HepG2 (cell line): ENCODE data around the gene CAMSAP2. TPM values are rescaled to one million over a fixed set of nuclear protein-coding genes. Genes with fewer than 3 reads are reported as not detected.
A peak's percentile ranks its signal among the peaks of the same experiment; 100 is the strongest.

Source experiments
- CBFB ChIP-seq: sonication (generic); formaldehyde crosslinking; IDR thresholded peaks from 2 replicates; pipeline ENCODE4 v1.4.0; 2020; ENCODE audit warnings: missing genetic modification reagents
- CEBPZ ChIP-seq: IDR thresholded peaks from 2 replicates; pipeline ENCODE4 v1.6.1; 2012; ENCODE audit warnings: low read length, improper control_type of control experiment
- HMGA1 ChIP-seq: sonication (generic); formaldehyde crosslinking; conservative IDR thresholded peaks from 2 replicates; pipeline ENCODE4 v1.4.0; 2020; ENCODE audit warnings: missing genetic modification reagents
- NFIB ChIP-seq: sonication (generic); formaldehyde crosslinking; IDR thresholded peaks from 2 replicates; pipeline ENCODE4 v1.9.0; 2021; ENCODE audit warnings: missing genetic modification reagents, mild to moderate bottlenecking, borderline replicate concordance
- PRDM4 ChIP-seq: sonication (generic); formaldehyde crosslinking; IDR thresholded peaks from 2 replicates; pipeline ENCODE4 v1.9.0; 2021; ENCODE audit warnings: missing genetic modification reagents, borderline replicate concordance
- RCOR2 ChIP-seq: IDR thresholded peaks from 2 replicates; pipeline ENCODE4 v1.6.1; 2016; ENCODE audit warnings: missing biosample characterization, missing genetic modification reagents
- RNF2 ChIP-seq: fragments of 450-650 bp; conservative IDR thresholded peaks from 2 replicates; pipeline ENCODE4 v1.6.1; 2016; ENCODE audit warnings: low read depth
- RXRB ChIP-seq: IDR thresholded peaks from 2 replicates; pipeline ENCODE4 v1.6.1; 2016; ENCODE audit warnings: borderline replicate concordance, missing genetic modification reagents, missing compliant biosample characterization
- SNRNP70 ChIP-seq: fragments of 200-400 bp; formaldehyde crosslinking; IDR thresholded peaks from 2 replicates; pipeline ENCODE4 v1.6.1; 2017; ENCODE audit warnings: mild to moderate bottlenecking, low read depth, low read length, moderate library complexity
- SOX5 ChIP-seq: IDR thresholded peaks from 2 replicates; pipeline ENCODE4 v1.6.1; 2016; ENCODE audit warnings: borderline replicate concordance
- ZBTB8A ChIP-seq: sonication (generic); formaldehyde crosslinking; IDR thresholded peaks from 2 replicates; pipeline ENCODE4 v1.4.0; 2020; ENCODE audit warnings: mild to moderate bottlenecking, low read depth, missing genetic modification reagents, borderline replicate concordance
- ZKSCAN8 ChIP-seq: IDR thresholded peaks from 2 replicates; pipeline ENCODE4 v1.6.1; 2016; ENCODE audit warnings: borderline replicate concordance, missing genetic modification reagents, missing compliant biosample characterization
- ZNF407 ChIP-seq: sonication (generic); formaldehyde crosslinking; IDR thresholded peaks from one replicate; pipeline ENCODE4 v1.5.1; 2020; ENCODE audit warnings: mild to moderate bottlenecking, missing genetic modification reagents; ENCODE audit errors: not compliant biosample characterization
- ZNF766 ChIP-seq: sonication (generic); formaldehyde crosslinking; IDR thresholded peaks from 2 replicates; pipeline ENCODE4 v1.5.0; 2020; ENCODE audit warnings: missing genetic modification reagents, borderline replicate concordance
- ZNF777 ChIP-seq: sonication (generic); formaldehyde crosslinking; IDR thresholded peaks from 2 replicates; pipeline ENCODE4 v1.4.0; 2020; ENCODE audit warnings: missing genetic modification reagents
- polyA plus RNA-seq, 8 experiments: library from polyadenylated mRNA; depleted of rRNA in 3 of 8; stranded (reverse) in 7 of 8; unstranded in 1 of 8; fragments of >200 nt; fragmentation: Illumina TruSeq in 4 of 8; extraction: Trizol in 4 of 8; gene quantifications; 2 replicates each; pipeline versions ENCODE4 v1.2.1 to v1.2.3, GENCODE V29; 2011 to 2016; ENCODE audit warnings: low read depth in 4 of 8, missing spikeins in 1 of 8, mixed read lengths in 1 of 8; ENCODE audit not compliant: insufficient read depth in 1 of 8
- total RNA-seq, 5 experiments: library from RNA; depleted of rRNA; stranded (reverse); fragments of >200 nt; fragmentation: Illumina TruSeq; extraction: Trizol; gene quantifications; 2 replicates each; pipeline ENCODE4 v1.2.3, GENCODE V29; 2016; ENCODE audit warnings: low read depth in 1 of 5

CAMSAP2 gene
- total and polyA plus RNA-seq, 2 of the 13 experiments (the other 11 are each of a cell fraction or from before 2014, with no cell fraction given) = 3.4 to 8.2 TPM

GRCh38 chr1:200896531-200897196 is 158.0 kb downstream of the CAMSAP2 start (continued):
- TF ChIP-seq ZNF777 (CRISPR knock-in tag) (no peak), RNF2 (no peak), ZKSCAN8 (CRISPR knock-in tag) (peak; percentile 81; the same call in 1 of the 2 replicates), ZBTB8A (CRISPR knock-in tag) (no peak), ZNF766 (CRISPR knock-in tag) (no peak), ZNF407 (CRISPR knock-in tag) (no peak), RCOR2 (peak; percentile 77), CEBPZ (no peak), SNRNP70 (no peak), HMGA1 (CRISPR knock-in tag) (no peak), CBFB (CRISPR knock-in tag) (no peak), RXRB (peak; percentile 85), NFIB (CRISPR knock-in tag) (no peak), SOX5 (CRISPR knock-in tag) (peak; percentile 77; the same call in 1 of the 2 replicates), PRDM4 (CRISPR knock-in tag) (no peak)
